SIG-M5 treated with dmso at 0.1 percent for 504 hours (cell line): ENCODE results near the gene SHC2.

Source experiments
- DNase-seq: peaks from one replicate; lab custom pipeline; 2025; ENCODE audit not compliant: unreplicated experiment; lab: John Stamatoyannopoulos, UW

The SHC2 gene

GRCh38 chr19:374183-374885 is 86.5 kb downstream of the SHC2 start:
- DNase-seq = no peak

- DNase-seq = no peak
Observed at GRCh38 chr19:373391-374182, 87.2 kb downstream of the SHC2 start.

- DNase-seq = no peak
Observed at GRCh38 chr19:372306-372890, 88.4 kb downstream of the SHC2 start.

- no peak for DNase-seq
Observed at GRCh38 chr19:371501-372168, 89.2 kb downstream of the SHC2 start.

- no peak for DNase-seq
Observed at GRCh38 chr19:370641-371330, 90.0 kb downstream of the SHC2 start.

GRCh38 chr19:369876-370275 is 91.0 kb downstream of the SHC2 start:
- no peak for DNase-seq

- DNase-seq = no peak
Observed at GRCh38 chr19:369256-369655, 91.6 kb downstream of the SHC2 start.

- no peak for DNase-seq
Observed at GRCh38 chr19:368630-369024, 92.2 kb downstream of the SHC2 start.

- no peak for DNase-seq
Observed at GRCh38 chr19:367963-368629, 92.7 kb downstream of the SHC2 start.

- no peak for DNase-seq
Observed at GRCh38 chr19:367561-367960, 93.3 kb downstream of the SHC2 start.

- no peak for DNase-seq
Observed at GRCh38 chr19:366951-367350, 93.9 kb downstream of the SHC2 start.
